ENCODE data around the gene RBBP8NL. TPM values are rescaled to one million over a fixed set of nuclear protein-coding genes. Genes with fewer than 3 reads are reported as not detected.

Gene RBBP8NL
- total and polyA plus RNA-seq, 2 of the 8 experiments (the other 6 are each of a cell fraction or from before 2014, with no cell fraction given): 0.43 to 0.48 TPM

DNA sequence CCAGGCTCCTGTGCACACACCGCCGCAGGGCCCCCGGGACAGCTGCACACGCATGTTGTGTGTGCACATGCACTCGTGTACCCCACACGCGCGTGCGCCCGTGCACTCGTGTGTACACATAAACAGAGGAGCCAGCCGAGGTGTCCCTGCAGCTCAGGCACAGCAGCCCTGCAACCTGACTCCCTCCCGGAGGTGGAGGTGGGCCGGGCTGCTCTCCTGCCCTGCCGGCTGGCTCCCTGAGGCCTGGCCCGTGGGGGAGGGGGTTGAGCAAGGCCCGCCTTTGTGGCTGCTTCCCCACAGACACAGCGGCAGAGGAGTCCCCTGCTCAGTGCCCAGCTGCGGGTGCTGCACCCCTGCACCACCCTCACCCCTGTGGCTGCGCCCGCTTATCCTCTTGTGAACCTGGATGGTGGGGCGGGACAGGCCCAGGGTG is 624 bp downstream of the RBBP8NL start:
- Histone ChIP-seq H4K91ac (replicated peaks; ENCODE audit: insufficient read length, low read length) (peak overlapping the region; percentile 98), H4K8ac (ENCODE audit: extremely low read depth, insufficient read depth, low read length) (peak overlapping the region; percentile 75), H2BK120ac (replicated peaks; ENCODE audit: low read depth, low read length) (peak overlapping the region; percentile 92), H3K23me2 (ENCODE audit: low read depth, low read length) (peaks cover 3% of the 10 kb centered on the region), H3K14ac (ENCODE audit: insufficient read length) (no peak overlapping the region), H3K4me2 (ENCODE audit: insufficient read depth in 1 of 2, low read depth in 2 of 2, low read length in 2 of 2) (peak overlapping the region; percentile 46 to 62), H3K9me3 (ENCODE audit: insufficient read depth in 2 of 2, low read depth in 1 of 2, low read length in 1 of 2) (no peaks in the 10 kb centered on the region), H3K18ac (ENCODE audit: extremely low read depth, low read length) (peak overlapping the region; percentile 97), H3K4ac (replicated peaks; ENCODE audit: insufficient read length, low read depth, low read length) (peak overlapping the region; percentile 91), H2BK5ac (ENCODE audit: low read depth, low read length) (peak overlapping the region; percentile 98; the same call in 1 of the 2 replicates), H2BK15ac (ENCODE audit: low read length) (peak overlapping the region; percentile 88; the same call in 1 of the 2 replicates), H3K4me1 (replicated peaks in 1 of 4; ENCODE audit: control insufficient read depth in 3 of 4, insufficient read depth in 4 of 4, low read length in 3 of 4) (peaks cover 0 to 43% (median 31%) of the 10 kb centered on the region in 4 experiments; a peak in 6 of 7 replicates), H3K23ac (ENCODE audit: insufficient read length) (no peak overlapping the region), H3K4me3 (ENCODE audit: extremely low read depth in 1 of 4, insufficient read depth in 2 of 4, low read depth in 3 of 4, low read length in 4 of 4) (peak overlapping the region in 3 of 4 experiments; percentile 22 to 36 (median 28); a peak in 5 of 8 replicates), H3K27me3 (replicated peaks in 1 of 4; ENCODE audit: control insufficient read depth in 3 of 4, extremely low read depth in 1 of 4, insufficient read depth in 3 of 4, low read length in 3 of 4) (no peaks in the 10 kb centered on the region; a peak in 1 of 7 replicates), H2AFZ (ENCODE audit: low read length) (no peak overlapping the region), H2BK20ac (ENCODE audit: low read length) (peak overlapping the region; percentile 98; the same call in 1 of the 2 replicates), H2AK5ac (ENCODE audit: low read depth, low read length) (0 out of 2 replicates have a peak overlapping the region, but pooled peaks have one; percentile 84), H3K9ac (replicated peaks in 1 of 4; ENCODE audit: extremely low read depth in 1 of 4, low read depth in 3 of 4, low read length in 3 of 4) (no peak overlapping the region; a peak in 1 of 7 replicates), H4K5ac (ENCODE audit: insufficient read length, low read depth, low read length) (peak overlapping the region; percentile 89), H3K36me3 (ENCODE audit: control insufficient read depth in 2 of 4, insufficient read depth in 4 of 4, low read length in 3 of 4) (no peaks in the 10 kb centered on the region; a peak in 1 of 8 replicates), H3K56ac (replicated peaks; ENCODE audit: insufficient read length, low read depth, low read length) (no peak overlapping the region), H3K27ac (ENCODE audit: low read depth, low read length) (peak overlapping the region; percentile 58), H4K20me1 (replicated peaks in 1 of 2; ENCODE audit: control insufficient read depth in 1 of 2, insufficient read depth in 2 of 2, low read length in 2 of 2) (peaks cover 0 to under 1% of the 10 kb centered on the region in 2 experiments), H2BK12ac (ENCODE audit: low read depth, low read length) (peak overlapping the region; percentile 95; the same call in 1 of the 2 replicates), H3K79me1 (ENCODE audit: low read depth, low read length) (no peaks in the 10 kb centered on the region), H3K79me2 (ENCODE audit: control insufficient read depth in 1 of 2, insufficient read depth in 2 of 2, low read length in 2 of 2) (no peaks in the 10 kb centered on the region)
- FAIRE-seq: no peak
- TF ChIP-seq RBBP5 (IDR thresholded peaks at IDR 0.05; ENCODE audit: borderline replicate concordance, low read depth, low read length) (0 out of 2 replicates have a peak, but pooled peaks have one; percentile 66), TCF12 (IDR thresholded peaks at IDR 0.05; ENCODE audit: low read depth, low read length) (no peak), KDM1A (IDR thresholded peaks at IDR 0.05; ENCODE audit: borderline replicate concordance, low read length) (peak; percentile 55; the same call in 1 of the 2 replicates), HDAC6 (IDR thresholded peaks at IDR 0.05; ENCODE audit: low read depth, low read length) (no peak)
- POLR2A ChIA-PET (ENCODE audit: partially characterized antibody): interaction anchor here (1.0 to 1.9 kb wide), 5 partner anchors 10 to 70 kb away, joined by 3 to 7 read pairs (median 5); no protein-coding TSS in a partner anchor
- CTCF ChIA-PET (ENCODE audit: partially characterized antibody): interaction anchor here (0.7 to 10.8 kb wide), 4 partner anchors 12 to 73 kb away, joined by 3 to 104 read pairs (median 4); no protein-coding TSS in a partner anchor
- DNase-seq (ENCODE audit: low read depth in 1 of 2, low spot score in 2 of 2): peak in 1 of 2 experiments; percentile 79
- 52% methylated on average over 22 of the region's 22 CpGs; no CpG with 5 or more reads in 1 of the 2 experiments for WGBS, 2 experiments (ENCODE audit: extremely low coverage in 1 of 2, insufficient coverage in 1 of 2, insufficient read length in 1 of 2, insufficient replicate concordance in 2 of 2, low coverage in 1 of 2, low lambda C conversion rate in 2 of 2, missing lambda C conversion rate in 1 of 2)

Measured in H1 (cell line).